ENCODE measurements around the gene PRKCE. TPM values are rescaled to one million over a fixed set of nuclear protein-coding genes. Genes with fewer than 3 reads are reported as not detected.

The PRKCE gene
- polyA plus RNA-seq, 1 of the 3 experiments (the other 2 are of a cell fraction): 16.3 TPM

GRCh38 chr2:46142546-46143428 is 491.3 kb downstream of the PRKCE start:
- POLR2A ChIA-PET: no interaction called here

GRCh38 chr2:46143429-46144132 is 492.1 kb downstream of the PRKCE start:
- Histone ChIP-seq H3K4me1 (ENCODE audit: control insufficient read depth in 1 of 2, insufficient read depth in 2 of 2, low read depth in 1 of 2, low read length in 1 of 2) (no peaks in the 10 kb centered on the region; a peak in 1 of 4 replicates), H4K20me1 (ENCODE audit: insufficient read depth) (no peaks in the 10 kb centered on the region), H3F3A (replicated peaks; ENCODE audit: insufficient read depth) (no peaks in the 10 kb centered on the region), H3K9ac (no peak overlapping the region), H2AFZ (ENCODE audit: low read depth) (no peak overlapping the region), H3K27ac (ENCODE audit: low read depth in 2 of 2, low read length in 1 of 2) (no peak overlapping the region), H3K79me2 (ENCODE audit: insufficient read depth) (no peaks in the 10 kb centered on the region), H3K4me2 (no peak overlapping the region), H3K4me3 (ENCODE audit: low read depth in 2 of 2, low read length in 1 of 2) (no peak overlapping the region), H3K9me2 (no peaks in the 10 kb centered on the region), H3K9me3 (no peaks in the 10 kb centered on the region), H3K27me3 (ENCODE audit: insufficient read depth) (no peaks in the 10 kb centered on the region), H3K36me3 (replicated peaks in 1 of 2; ENCODE audit: control insufficient read depth in 1 of 2, insufficient read depth in 2 of 2, low read length in 1 of 2) (peaks cover 0 to 16% of the 10 kb centered on the region in 2 experiments)
- CTCF ChIA-PET: interaction anchor here (1.3 kb wide), 1 partner anchor 28 kb away, joined by 3 read pairs; no protein-coding TSS in a partner anchor
- DNase-seq: no peak
- WGBS (ENCODE audit: low lambda C conversion rate): 92% methylated on average over 7 of the region's 9 CpGs
- POLR2A ChIA-PET: interaction anchor here (0.5 kb wide), 1 partner anchor 80 kb away, joined by 5 read pairs; no protein-coding TSS in a partner anchor
- no peak for TF ChIP-seq GABPA (IDR thresholded peaks at IDR 0.05; ENCODE audit: low read depth)
- TF ChIP-seq CHD2 (IDR thresholded peaks at IDR 0.05; ENCODE audit: low read length, partially characterized antibody): no peak
- no peak for TF ChIP-seq FOSL2 (IDR thresholded peaks at IDR 0.05; ENCODE audit: borderline replicate concordance, low read depth)
- no peak for TF ChIP-seq EZH2phosphoT487 (IDR thresholded peaks at IDR 0.05; ENCODE audit: borderline replicate concordance, low read depth)
- TF ChIP-seq USF2 (IDR thresholded peaks at IDR 0.05; ENCODE audit: borderline replicate concordance, low read depth, low read length): no peak
- TF ChIP-seq TAF1 (IDR thresholded peaks at IDR 0.05; ENCODE audit: borderline replicate concordance, low read depth, low read length): no peak
- no peak for TF ChIP-seq ELF1 (IDR thresholded peaks at IDR 0.05)
- TF ChIP-seq IRF3 (IDR thresholded peaks at IDR 0.05; ENCODE audit: low read depth, low read length): no peak
- TF ChIP-seq ZBTB33 (IDR thresholded peaks at IDR 0.05; ENCODE audit: borderline replicate concordance, low read depth): no peak

More at GRCh38 chr2:46142546-46143428, 491.3 kb downstream of the PRKCE start:
- no peaks in the 10 kb centered on the region for H3K79me2 ChIP-seq (ENCODE audit: insufficient read depth)
- no peak for TF ChIP-seq IRF3 (IDR thresholded peaks at IDR 0.05; ENCODE audit: low read depth, low read length)
- TF ChIP-seq TAF1 (IDR thresholded peaks at IDR 0.05; ENCODE audit: borderline replicate concordance, low read depth, low read length): no peak
- TF ChIP-seq NFIC (IDR thresholded peaks at IDR 0.05; ENCODE audit: borderline replicate concordance): no peak
- no peak for TF ChIP-seq RFX5 (IDR thresholded peaks at IDR 0.05; ENCODE audit: low read length)
- no peak for TF ChIP-seq CHD2 (IDR thresholded peaks at IDR 0.05; ENCODE audit: low read length, partially characterized antibody)
- no peak for TF ChIP-seq POLR2AphosphoS5 (IDR thresholded peaks at IDR 0.05; ENCODE audit: low read depth, low read length)
- TF ChIP-seq SMC3 (IDR thresholded peaks at IDR 0.05; ENCODE audit: low read depth, low read length): no peak
- no peak for TF ChIP-seq PBX3 (IDR thresholded peaks at IDR 0.05)
- H3K27ac ChIP-seq (ENCODE audit: low read depth in 2 of 2, low read length in 1 of 2): no peak overlapping the region
- H3K4me2 ChIP-seq: no peak overlapping the region
- CTCF ChIA-PET: interaction anchor here (0.7 to 1.3 kb wide), 2 partner anchors 14 to 29 kb away, joined by 3 read pairs; no protein-coding TSS in a partner anchor
- H3K9ac ChIP-seq: no peak overlapping the region
- no peaks in the 10 kb centered on the region for H3F3A ChIP-seq (replicated peaks; ENCODE audit: insufficient read depth)
- H3K9me3 ChIP-seq: no peaks in the 10 kb centered on the region
- H3K4me3 ChIP-seq (ENCODE audit: low read depth in 2 of 2, low read length in 1 of 2): no peak overlapping the region
- no peaks in the 10 kb centered on the region for H3K9me2 ChIP-seq
- no peak overlapping the region for H2AFZ ChIP-seq (ENCODE audit: low read depth)
- no peak for DNase-seq
- H4K20me1 ChIP-seq (ENCODE audit: insufficient read depth): no peaks in the 10 kb centered on the region
- 98% methylated on average over 5 of the region's 5 CpGs for WGBS (ENCODE audit: low lambda C conversion rate)
- no peaks in the 10 kb centered on the region; a peak in 1 of 4 replicates for H3K4me1 ChIP-seq (ENCODE audit: control insufficient read depth in 1 of 2, insufficient read depth in 2 of 2, low read depth in 1 of 2, low read length in 1 of 2)
- H3K36me3 ChIP-seq (replicated peaks in 1 of 2; ENCODE audit: control insufficient read depth in 1 of 2, insufficient read depth in 2 of 2, low read length in 1 of 2): peaks cover 0 to 15% of the 10 kb centered on the region in 2 experiments
- no peaks in the 10 kb centered on the region for H3K27me3 ChIP-seq (ENCODE audit: insufficient read depth)

Data from SK-N-SH (cell line).